GM12892 (cell line): ENCODE data around the gene STXBP5L.
"Not testable (repeated sequence)": the region's sequence is repeated elsewhere in the genome, so short reads cannot be mapped to it uniquely, and the experiment has no call there.

ENCODE experiments used
- POLR2A ChIP-seq: IDR thresholded peaks from 2 replicates; pipeline ENCODE4 v1.6.1; 2011; ENCODE audit warnings: low read depth, low read length, control low read depth
- POLR2AphosphoS5 ChIP-seq: IDR thresholded peaks from 2 replicates; pipeline ENCODE4 v1.6.1; 2011; ENCODE audit warnings: low read depth, low read length, control low read depth
- TAF1 ChIP-seq: IDR thresholded peaks from 2 replicates; pipeline ENCODE4 v1.6.1; 2011; ENCODE audit warnings: low read depth, mild to moderate bottlenecking, control low read depth, low read length, borderline replicate concordance

- not testable (repeated sequence) for TF ChIP-seq POLR2AphosphoS5, POLR2A, TAF1
Observed at GRCh38 chr3:121451752-121452151, 543.7 kb downstream of the STXBP5L start.
